ENCODE data around the gene CDC25A.
A peak's percentile ranks its signal among the peaks of the same experiment; 100 is the strongest.
"Not testable (repeated sequence)": the region's sequence is repeated elsewhere in the genome, so short reads cannot be mapped to it uniquely, and the experiment has no call there.

Gene CDC25A

GRCh38 chr3:48188266-48189201, at the start of gene CDC25A:
TSS of gene CDC25A (minus strand) at chr3:48188417. CDS start at chr3:48187947, 470 bp downstream.
- peak; percentile 94 for DNase-seq

GRCh38 chr3:48236531-48236930, 48.3 kb upstream of the CDC25A start:
- DNase-seq: no peak

- DNase-seq: no peak
These were observed 45.3 kb upstream of the CDC25A start for GRCh38 chr3:48233542-48233941.

GRCh38 chr3:48232734-48233133, 44.5 kb upstream of the CDC25A start:
- DNase-seq: peak; percentile 78

GRCh38 chr3:48232232-48232631, 44.0 kb upstream of the CDC25A start:
- no peak for DNase-seq

- DNase-seq: no peak
These were observed 38.7 kb upstream of the CDC25A start for GRCh38 chr3:48226939-48227338.

- no peak for DNase-seq
These were observed 37.4 kb upstream of the CDC25A start for GRCh38 chr3:48225587-48225986.

GRCh38 chr3:48222616-48223513, 34.6 kb upstream of the CDC25A start, which contains the start of gene CAMP:
TSS of gene CAMP (plus strand) at chr3:48223495. CDS start at chr3:48223512, 17 bp downstream.
- DNase-seq: no peak

- DNase-seq: no peak
These were observed 32.5 kb upstream of the CDC25A start for GRCh38 chr3:48220746-48221145.

GRCh38 chr3:48219543-48219942, 31.3 kb upstream of the CDC25A start:
- DNase-seq: no peak

GRCh38 chr3:48218537-48218936, 30.3 kb upstream of the CDC25A start:
- no peak for DNase-seq

GRCh38 chr3:48217449-48217848, 29.2 kb upstream of the CDC25A start:
- DNase-seq: no peak

GRCh38 chr3:48215876-48216275, 27.7 kb upstream of the CDC25A start:
- DNase-seq: no peak

- DNase-seq: no peak
These were observed 27.2 kb upstream of the CDC25A start for GRCh38 chr3:48215466-48215865.

GRCh38 chr3:48215019-48215418, 26.8 kb upstream of the CDC25A start:
- DNase-seq: no peak

GRCh38 chr3:48214225-48214624, 26.0 kb upstream of the CDC25A start:
- DNase-seq: no peak

- not testable (repeated sequence) for DNase-seq
These were observed 23.6 kb upstream of the CDC25A start for GRCh38 chr3:48211776-48212175.

GRCh38 chr3:48210534-48210933, 22.3 kb upstream of the CDC25A start:
- DNase-seq: not testable (repeated sequence)

- DNase-seq: no peak
These were observed 21.2 kb upstream of the CDC25A start for GRCh38 chr3:48209445-48209844.

- DNase-seq: no peak
These were observed 19.9 kb upstream of the CDC25A start for GRCh38 chr3:48208076-48208475.

GRCh38 chr3:48202632-48203031, 14.4 kb upstream of the CDC25A start:
- no peak for DNase-seq

GRCh38 chr3:48199117-48199516, 10.9 kb upstream of the CDC25A start:
- DNase-seq: no peak

- no peak for DNase-seq
These were observed 8.4 kb upstream of the CDC25A start for GRCh38 chr3:48196611-48197010.

Measured in NCI-H187 treated with DMSO at 0.1 percent for 48 hours (cell line).